ENCODE data around the gene THAP4.

THAP4 gene

DNA sequence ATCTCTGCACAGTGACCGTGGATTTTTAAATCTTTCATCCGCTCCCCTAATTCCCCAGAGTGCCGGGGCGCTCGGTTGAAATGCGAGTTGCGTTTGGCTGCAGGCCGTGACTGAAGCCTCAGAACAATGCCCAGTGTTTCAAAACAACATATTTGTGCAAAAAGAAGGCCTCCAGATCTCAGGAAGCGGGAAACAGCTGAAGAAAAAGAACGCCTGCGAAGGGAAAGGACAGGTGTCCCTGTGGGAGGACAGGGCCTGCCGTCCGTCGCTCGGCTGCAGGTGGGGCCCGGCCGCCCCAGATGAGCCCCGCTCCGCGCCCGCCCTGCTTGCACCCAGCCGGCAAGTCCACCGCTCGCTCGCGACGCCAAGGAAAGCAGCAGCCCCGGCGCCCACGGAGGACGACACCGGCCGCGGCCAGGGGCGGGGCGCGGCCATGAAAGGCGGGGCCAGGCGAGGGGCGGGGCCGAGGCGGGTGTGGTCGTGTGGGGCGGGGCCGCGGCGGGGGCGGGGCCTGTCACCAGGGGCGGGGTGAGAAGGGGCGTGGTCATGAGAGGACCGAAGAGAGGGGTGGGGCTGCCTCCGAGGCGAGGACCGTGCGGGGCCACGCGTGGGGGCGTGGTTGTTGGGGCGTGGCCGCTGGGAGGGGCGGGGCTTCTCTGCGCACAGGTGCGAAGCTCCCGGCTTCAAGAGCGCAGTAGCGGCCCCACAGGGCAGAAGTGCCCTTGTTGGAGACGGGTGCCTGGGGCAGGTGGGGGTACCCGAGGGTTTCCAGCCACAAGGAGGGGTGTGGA is 96.0 kb downstream of the THAP4 start:
- TF ChIP-seq MYC (IDR thresholded peaks at IDR 0.05; ENCODE audit: low read depth, low read length) (no peak), POLR2A (IDR thresholded peaks at IDR 0.05; ENCODE audit: extremely low read depth, insufficient read length) (no peak)
- TF ChIP-seq, protein P1, sequence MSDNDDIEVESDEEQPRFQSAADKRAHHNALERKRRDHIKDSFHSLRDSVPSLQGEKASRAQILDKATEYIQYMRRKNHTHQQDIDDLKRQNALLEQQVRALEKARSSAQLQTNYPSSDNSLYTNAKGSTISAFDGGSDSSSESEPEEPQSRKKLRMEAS (IDR thresholded peaks at IDR 0.05; ENCODE audit: low read depth, low read length) = no peak
- TF ChIP-seq, protein P2, sequence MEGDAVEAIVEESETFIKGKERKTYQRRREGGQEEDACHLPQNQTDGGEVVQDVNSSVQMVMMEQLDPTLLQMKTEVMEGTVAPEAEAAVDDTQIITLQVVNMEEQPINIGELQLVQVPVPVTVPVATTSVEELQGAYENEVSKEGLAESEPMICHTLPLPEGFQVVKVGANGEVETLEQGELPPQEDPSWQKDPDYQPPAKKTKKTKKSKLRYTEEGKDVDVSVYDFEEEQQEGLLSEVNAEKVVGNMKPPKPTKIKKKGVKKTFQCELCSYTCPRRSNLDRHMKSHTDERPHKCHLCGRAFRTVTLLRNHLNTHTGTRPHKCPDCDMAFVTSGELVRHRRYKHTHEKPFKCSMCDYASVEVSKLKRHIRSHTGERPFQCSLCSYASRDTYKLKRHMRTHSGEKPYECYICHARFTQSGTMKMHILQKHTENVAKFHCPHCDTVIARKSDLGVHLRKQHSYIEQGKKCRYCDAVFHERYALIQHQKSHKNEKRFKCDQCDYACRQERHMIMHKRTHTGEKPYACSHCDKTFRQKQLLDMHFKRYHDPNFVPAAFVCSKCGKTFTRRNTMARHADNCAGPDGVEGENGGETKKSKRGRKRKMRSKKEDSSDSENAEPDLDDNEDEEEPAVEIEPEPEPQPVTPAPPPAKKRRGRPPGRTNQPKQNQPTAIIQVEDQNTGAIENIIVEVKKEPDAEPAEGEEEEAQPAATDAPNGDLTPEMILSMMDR (IDR thresholded peaks at IDR 0.05; ENCODE audit: low read depth, low read length) = no peak
- no peak overlapping the region for H3K4me3 ChIP-seq (ENCODE audit: low read depth, low read length)
- DNase-seq (ENCODE audit: low read depth) = no peak

DNA sequence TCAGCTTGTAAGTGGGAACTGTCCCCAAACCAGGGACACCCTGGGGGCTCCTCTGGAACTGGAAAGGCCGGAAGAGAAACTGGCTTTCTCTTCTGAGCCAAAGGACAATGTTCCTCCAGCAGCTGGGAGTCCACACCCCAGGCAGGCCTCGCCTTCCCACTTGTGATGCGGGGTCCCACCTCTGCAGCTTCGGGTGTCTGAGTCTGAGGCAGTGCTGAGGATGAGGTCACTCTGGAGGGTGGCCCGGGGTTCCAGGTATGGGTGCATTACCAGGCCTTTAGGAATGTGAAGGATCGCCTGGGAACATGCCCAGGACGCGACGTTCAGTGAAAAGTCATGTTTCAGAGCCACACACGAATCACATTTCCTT is 96.6 kb downstream of the THAP4 start:
- no peak overlapping the region for H3K4me3 ChIP-seq (ENCODE audit: low read depth, low read length)
- TF ChIP-seq POLR2A (IDR thresholded peaks at IDR 0.05; ENCODE audit: extremely low read depth, insufficient read length) = no peak
- TF ChIP-seq, protein P1 (IDR thresholded peaks at IDR 0.05; ENCODE audit: low read depth, low read length) = no peak
- TF ChIP-seq, protein P2 (IDR thresholded peaks at IDR 0.05; ENCODE audit: low read depth, low read length) = no peak
- TF ChIP-seq MYC (IDR thresholded peaks at IDR 0.05; ENCODE audit: low read depth, low read length) = no peak
- DNase-seq (ENCODE audit: low read depth) = no peak

DNA sequence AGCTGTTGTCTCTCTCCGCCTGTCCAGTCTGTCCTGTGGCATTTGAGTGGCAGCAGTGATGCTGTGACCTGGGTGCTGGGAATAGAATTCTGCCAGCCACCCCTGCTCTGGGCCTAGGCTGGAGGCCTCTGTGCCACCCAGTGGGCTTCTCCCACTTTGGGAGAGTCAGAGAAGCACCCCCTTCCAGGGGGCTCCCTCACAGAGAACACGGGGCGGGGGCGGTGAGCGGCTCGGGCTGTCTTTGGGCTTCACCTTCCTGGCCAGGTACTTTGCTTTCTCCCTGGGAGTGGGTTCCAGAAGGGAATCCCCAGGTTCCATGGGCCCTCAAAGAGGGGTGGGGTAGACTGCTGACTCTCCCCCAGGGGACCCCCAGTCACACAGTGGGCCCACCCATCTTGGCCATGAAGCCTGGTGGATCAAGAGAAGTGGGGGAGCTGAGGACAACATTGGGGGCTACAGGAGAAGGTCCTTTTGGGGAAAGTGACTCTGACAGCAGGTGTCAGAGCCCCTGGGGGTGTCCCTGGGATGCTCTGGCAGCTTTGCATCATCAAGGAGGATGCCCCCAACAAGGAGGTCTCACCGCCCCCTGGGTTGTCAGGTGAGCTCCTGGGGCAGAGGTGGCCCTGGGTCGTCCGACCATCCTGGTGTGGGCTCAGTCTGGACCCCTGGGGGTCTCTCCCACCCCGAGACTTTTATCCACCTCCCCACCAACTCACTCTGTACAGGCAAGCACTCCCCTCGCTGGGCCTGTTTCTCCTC is 97.2 kb downstream of the THAP4 start:
- DNase-seq (ENCODE audit: low read depth) = no peak
- H3K4me3 ChIP-seq (ENCODE audit: low read depth, low read length) = no peak overlapping the region
- TF ChIP-seq, protein P1 (IDR thresholded peaks at IDR 0.05; ENCODE audit: low read depth, low read length) = no peak
- TF ChIP-seq, protein P2 (IDR thresholded peaks at IDR 0.05; ENCODE audit: low read depth, low read length) = no peak
- TF ChIP-seq MYC (IDR thresholded peaks at IDR 0.05; ENCODE audit: low read depth, low read length) = no peak
- TF ChIP-seq POLR2A (IDR thresholded peaks at IDR 0.05; ENCODE audit: extremely low read depth, insufficient read length) = no peak

DNA sequence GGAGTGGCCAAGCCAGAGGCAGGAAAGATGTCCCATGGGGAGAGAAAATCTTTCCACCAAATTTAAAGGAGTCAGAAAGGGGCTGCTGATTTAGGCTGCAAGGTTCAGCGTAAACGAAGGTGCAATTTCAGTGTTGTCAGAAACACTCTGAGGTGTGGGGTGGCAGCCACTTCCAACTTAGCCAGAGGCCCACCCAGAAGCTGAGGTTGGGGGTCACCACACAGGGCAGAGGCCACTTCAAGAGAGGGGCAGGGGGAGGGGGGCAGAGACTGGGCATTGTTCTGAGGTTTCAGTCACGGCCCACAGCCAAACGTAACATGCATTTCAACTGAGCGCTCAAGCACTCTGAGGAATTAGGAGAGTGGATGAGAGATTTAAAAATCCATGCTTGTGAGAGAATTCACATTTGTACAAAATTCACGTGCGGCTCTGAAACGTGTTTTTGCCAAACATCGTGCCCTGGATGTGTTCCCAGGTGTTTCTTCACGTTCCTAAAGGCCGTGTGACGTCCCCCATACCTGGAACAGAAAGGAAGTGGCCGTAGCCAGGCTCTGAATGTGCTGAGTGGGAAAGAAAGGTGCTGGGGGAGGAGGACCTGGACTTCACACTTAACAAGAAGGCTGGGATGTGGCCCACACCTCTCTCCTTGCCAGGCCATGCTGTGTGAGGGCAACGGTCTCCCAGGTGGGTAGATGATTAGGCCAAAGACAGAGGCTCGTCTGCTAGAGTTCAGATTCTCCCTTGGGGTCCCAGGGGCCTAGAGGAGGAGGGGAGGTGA is 97.9 kb downstream of the THAP4 start:
- H3K4me3 ChIP-seq (ENCODE audit: low read depth, low read length) = no peak overlapping the region
- no peak for DNase-seq (ENCODE audit: low read depth)
- TF ChIP-seq, protein P1 (IDR thresholded peaks at IDR 0.05; ENCODE audit: low read depth, low read length) = no peak
- TF ChIP-seq POLR2A (IDR thresholded peaks at IDR 0.05; ENCODE audit: extremely low read depth, insufficient read length) (no peak), MYC (IDR thresholded peaks at IDR 0.05; ENCODE audit: low read depth, low read length) (no peak)

DNA sequence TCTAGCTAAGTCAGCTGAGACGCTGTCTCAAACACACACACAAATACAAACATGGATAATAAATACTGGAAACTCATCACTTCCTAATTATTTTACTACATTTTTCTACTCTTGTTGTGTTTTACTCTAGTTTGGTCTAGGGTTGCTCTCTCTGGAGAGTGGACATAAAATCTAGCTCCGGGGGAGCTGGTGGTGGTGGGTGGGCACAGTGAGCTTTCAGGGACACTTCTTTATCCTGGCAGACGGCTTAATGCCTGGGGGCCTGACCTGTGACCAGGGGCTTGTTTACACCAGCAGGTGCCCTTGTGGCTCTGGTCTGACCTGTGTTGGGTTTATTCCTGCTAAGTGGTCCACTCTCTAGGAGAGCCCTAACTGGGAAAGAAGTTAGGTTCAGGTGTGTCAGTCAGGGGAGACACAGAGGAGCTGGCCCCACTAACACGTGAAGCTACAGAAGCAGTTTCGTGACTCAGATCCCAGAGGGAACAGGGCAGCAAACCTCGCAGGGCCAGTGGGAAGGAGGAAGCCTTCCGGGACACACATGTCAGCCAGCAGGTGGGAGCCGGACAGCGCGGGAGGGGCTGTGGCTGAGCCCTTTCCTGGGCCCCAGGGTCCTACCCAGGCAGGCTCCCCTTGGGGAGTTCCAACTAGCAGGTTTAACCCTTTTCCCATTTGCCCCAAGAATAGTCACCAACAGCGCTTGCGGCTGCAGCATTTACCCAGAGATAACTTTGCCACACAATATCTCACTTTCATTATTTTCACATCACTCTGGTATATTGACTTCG is 100.9 kb downstream of the THAP4 start:
- no peak for DNase-seq (ENCODE audit: low read depth)
- H3K4me3 ChIP-seq (ENCODE audit: low read depth, low read length) = no peak overlapping the region
- TF ChIP-seq POLR2A (IDR thresholded peaks at IDR 0.05; ENCODE audit: extremely low read depth, insufficient read length) = no peak
- no peak for TF ChIP-seq MYC (IDR thresholded peaks at IDR 0.05; ENCODE audit: low read depth, low read length)

DNA sequence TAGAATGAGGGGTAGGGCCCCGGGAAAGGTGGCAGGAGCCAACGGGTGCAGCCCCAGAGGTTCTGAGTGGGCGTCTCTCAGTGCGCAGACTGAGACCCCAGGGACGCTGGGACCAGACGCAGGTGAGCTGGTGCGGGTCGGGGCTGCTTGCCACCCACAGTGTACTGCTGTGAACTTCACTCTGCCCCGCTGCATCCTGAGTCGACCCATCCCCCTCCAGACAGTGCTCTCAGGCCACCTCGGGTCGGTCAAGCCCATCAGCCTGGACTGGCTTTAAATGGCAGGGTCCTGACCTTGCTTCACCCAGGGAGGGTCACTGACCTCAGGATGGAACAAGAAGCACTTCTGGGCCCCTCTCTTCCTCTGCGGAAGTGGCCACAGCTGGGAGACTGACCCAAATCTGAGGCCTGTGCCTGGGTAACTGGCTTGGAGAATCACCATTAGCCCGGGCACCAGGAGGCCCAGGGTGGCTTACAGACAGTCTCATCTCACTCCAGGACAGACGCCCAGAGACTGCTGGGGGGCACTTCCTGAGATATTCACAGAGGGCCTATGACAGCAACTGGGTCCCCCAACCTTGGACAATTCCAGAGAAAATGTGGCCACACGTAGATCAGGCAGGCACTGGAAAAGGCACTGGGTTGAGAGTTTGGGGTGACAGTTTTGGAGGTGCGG is 102.1 kb downstream of the THAP4 start:
- DNase-seq (ENCODE audit: low read depth) = no peak
- TF ChIP-seq, protein P2 (IDR thresholded peaks at IDR 0.05; ENCODE audit: low read depth, low read length) = no peak
- TF ChIP-seq POLR2A (IDR thresholded peaks at IDR 0.05; ENCODE audit: extremely low read depth, insufficient read length) (no peak), MYC (IDR thresholded peaks at IDR 0.05; ENCODE audit: low read depth, low read length) (no peak)
- TF ChIP-seq, protein P1 (IDR thresholded peaks at IDR 0.05; ENCODE audit: low read depth, low read length) = no peak
- no peak overlapping the region for H3K4me3 ChIP-seq (ENCODE audit: low read depth, low read length)

All from NB4 (cell line).